ENCODE measurements around the gene C10orf143. TPM values are rescaled to one million over a fixed set of nuclear protein-coding genes. Genes with fewer than 3 reads are reported as not detected.
"Not testable (repeated sequence)": the region's sequence is repeated elsewhere in the genome, so short reads cannot be mapped to it uniquely, and the experiment has no call there.

Gene C10orf143
- total RNA-seq, 1 donor from 2014 or later = 4.4 TPM

- intact Hi-C loops (cut with micrococcal nuclease) = loop anchor here (5.0 kb wide), 1 partner anchor 1081 kb away; no protein-coding TSS in a partner anchor
Measured at GRCh38 chr10:130112821-130113220, 2.2 kb upstream of the C10orf143 start.

DNA sequence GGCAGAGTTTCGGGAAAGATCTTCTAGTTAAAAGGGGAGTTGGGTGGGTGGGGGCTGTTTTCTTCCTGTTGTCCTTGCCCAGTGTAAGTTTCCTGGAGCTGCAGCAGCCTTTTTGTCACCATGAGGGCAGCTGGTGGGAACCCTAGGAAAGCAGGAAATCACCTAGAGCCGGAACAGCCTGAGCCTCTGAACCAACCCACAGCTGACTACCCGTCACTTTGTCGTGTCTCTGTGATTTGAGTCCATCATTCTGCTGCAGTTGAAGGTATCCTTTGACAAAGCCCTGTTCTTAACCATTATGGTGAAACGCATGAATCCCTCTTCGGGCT lies 1.2 kb upstream of the C10orf143 start:
- intact Hi-C loops (cut with micrococcal nuclease) = loop anchor here (1.0 to 5.0 kb wide), 6 partner anchors 15 to 1986 kb away; partner anchors contain the start of genes GLRX3 and MKI67

GRCh38 chr10:130111113-130111851 lies 652 bp upstream of the C10orf143 start:
- intact Hi-C loops (cut with micrococcal nuclease) = loop anchor here (1.0 to 5.0 kb wide), 6 partner anchors 16 to 1985 kb away; partner anchors contain the start of genes GLRX3 and MKI67

GRCh38 chr10:130109796-130110245 lies 809 bp downstream of the C10orf143 start:
- intact Hi-C loops (cut with micrococcal nuclease) = loop anchor here (1.0 to 5.0 kb wide), 8 partner anchors 61 to 1078 kb away; partner anchors contain the start of gene MGMT

GRCh38 chr10:130108934-130109604 lies 1.6 kb downstream of the C10orf143 start:
- intact Hi-C loops (cut with micrococcal nuclease) = loop anchor here (2.0 to 5.0 kb wide), 3 partner anchors 87 to 232 kb away; no protein-coding TSS in a partner anchor

DNA sequence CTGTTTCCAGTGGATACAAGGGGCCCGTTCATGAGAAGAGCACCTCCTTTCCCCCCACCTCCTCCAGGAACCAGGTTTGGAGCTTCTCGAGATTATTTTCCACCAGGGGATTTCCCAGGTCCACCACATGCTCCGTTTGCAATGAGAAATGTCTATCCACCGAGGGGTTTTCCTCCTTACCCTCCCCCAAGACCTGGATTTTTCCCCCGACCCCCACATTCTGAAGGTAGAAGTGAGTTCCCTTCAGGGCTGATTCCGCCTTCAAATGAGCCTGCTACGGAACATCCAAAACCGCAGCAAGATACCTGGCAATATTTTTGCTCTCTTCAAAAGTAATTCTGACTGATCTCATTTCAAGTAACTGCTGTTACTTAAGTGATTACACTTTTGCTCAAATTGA lies 2.5 kb downstream of the C10orf143 start:
- intact Hi-C loops (cut with micrococcal nuclease) = loop anchor here (2.0 to 5.0 kb wide), 3 partner anchors 86 to 231 kb away; no protein-coding TSS in a partner anchor

GRCh38 chr10:130105724-130106123 lies 4.9 kb downstream of the C10orf143 start:
- intact Hi-C loops (cut with micrococcal nuclease) = loop anchor here (5.0 kb wide), 2 partner anchors 83 to 228 kb away; no protein-coding TSS in a partner anchor

- intact Hi-C loops (cut with micrococcal nuclease) = no loop called here
Measured at GRCh38 chr10:130099344-130099743, 11.3 kb downstream of the C10orf143 start.

DNA sequence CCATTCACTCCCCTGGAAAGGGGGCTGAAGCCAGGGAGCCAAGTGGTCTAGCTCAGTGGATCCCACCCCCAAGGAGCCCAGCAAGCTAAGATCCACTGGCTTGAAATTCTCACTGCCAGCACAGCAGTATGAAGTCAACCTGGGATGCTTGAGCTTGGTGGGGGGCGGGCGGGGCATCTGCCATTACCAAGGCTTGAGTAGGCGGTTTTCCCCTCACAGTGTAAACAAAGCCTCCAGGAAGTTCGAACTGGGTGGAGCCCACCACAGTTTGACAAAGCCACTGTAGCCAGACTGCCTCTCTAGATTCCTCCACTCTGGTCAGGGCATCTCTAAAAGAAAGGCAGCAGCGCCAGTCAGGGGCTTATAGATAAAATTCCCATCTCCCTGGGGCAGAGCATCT lies 20.1 kb downstream of the C10orf143 start:
- intact Hi-C loops (cut with micrococcal nuclease) = not testable (repeated sequence)

DNA sequence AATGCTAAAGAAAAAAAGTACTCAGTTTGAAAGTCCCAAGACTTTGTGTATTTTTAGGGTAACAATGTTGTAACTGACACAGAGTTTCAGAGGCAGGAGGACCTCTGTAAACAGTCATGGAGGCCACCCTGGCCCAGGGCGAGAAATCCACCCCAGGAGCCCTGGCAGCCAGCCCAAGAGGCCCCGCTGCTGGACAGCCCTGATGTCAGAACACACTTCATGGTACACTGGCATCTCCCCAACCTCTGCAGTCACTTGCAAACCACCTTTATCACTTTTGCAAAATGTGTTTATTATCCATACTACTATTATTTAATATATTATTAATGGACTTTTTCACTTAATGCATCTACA lies 30.2 kb downstream of the C10orf143 start:
- intact Hi-C loops (cut with micrococcal nuclease) = no loop called here

DNA sequence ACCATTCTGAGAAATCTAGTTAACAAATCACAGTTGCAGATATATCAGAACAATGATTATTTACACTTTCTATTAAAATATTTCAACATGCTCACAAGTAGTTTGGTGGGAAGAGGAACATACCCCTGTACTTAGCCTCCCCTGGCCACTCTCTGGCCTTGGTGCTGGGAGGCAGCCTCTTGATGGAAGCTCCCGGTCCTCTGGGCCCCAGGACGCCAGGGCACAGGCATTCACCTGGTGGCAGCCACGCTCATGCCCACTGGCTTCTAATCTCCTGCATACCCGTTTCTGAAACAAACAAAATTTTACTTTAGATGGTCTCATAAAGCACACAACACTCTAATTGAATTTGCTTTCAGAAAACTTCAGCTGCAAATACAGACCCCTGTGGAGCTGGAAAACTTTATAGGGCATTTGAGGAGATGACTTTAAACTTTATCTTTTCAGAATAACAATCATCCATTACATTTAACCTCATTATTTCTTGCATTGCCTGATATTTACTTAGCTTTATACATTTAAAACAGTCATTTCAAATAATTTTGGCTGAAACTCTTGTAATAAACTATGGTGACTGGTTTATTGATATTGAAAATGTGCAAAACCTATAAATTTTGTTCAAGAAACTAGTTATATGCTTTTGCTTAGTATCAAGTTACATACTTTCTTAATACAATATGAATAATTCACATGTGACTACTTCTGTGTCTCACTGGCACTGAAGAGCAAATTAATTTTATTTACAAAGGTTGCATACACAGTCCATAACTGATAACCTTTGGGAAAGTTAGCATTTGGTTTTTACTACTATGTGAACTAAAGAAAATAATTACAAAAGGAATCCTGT lies 30.8 kb downstream of the C10orf143 start:
- intact Hi-C loops (cut with micrococcal nuclease) = no loop called here

- intact Hi-C loops (cut with micrococcal nuclease) = no loop called here
Measured at GRCh38 chr10:130078120-130078519, 32.5 kb downstream of the C10orf143 start.

GRCh38 chr10:130076681-130077080 lies 33.9 kb downstream of the C10orf143 start:
- intact Hi-C loops (cut with micrococcal nuclease) = no loop called here

DNA sequence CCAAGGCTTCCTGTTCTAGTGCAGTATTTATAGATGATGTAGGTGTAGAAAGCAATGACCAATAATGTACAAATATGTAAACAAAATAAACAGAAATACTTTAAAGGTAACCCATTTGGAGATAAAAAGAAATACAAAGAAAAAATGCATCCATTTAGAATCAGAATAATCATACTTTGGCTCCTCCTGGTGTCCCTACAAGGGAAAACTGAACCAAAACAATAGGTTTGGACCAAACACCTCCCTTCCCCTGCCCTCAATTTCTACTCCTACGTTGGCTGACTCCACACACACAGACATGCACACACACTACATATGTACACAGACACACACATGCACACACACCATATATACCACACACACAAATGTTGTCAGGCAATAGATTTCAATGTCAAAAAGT lies 36.0 kb downstream of the C10orf143 start:
- intact Hi-C loops (cut with micrococcal nuclease) = no loop called here

DNA sequence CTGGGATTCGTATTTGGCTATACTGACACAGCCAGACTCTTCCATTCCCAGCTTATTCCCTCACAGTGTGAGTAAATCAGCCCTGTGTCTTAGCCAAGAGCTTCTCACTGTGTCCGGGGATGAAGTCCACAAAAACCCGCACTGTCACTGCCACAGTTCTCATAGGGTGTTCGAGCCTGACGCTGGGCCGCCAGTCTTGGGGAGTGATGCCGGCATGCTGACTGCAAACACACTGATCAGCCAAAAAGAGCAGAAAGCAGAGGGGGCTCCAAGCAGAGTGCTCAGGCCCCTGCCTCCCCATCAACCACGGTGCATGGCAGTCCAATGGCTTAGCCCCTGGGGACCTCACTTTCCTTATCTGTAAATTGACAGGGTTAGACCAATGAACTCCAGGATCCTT lies 36.7 kb downstream of the C10orf143 start:
- intact Hi-C loops (cut with micrococcal nuclease) = no loop called here

DNA sequence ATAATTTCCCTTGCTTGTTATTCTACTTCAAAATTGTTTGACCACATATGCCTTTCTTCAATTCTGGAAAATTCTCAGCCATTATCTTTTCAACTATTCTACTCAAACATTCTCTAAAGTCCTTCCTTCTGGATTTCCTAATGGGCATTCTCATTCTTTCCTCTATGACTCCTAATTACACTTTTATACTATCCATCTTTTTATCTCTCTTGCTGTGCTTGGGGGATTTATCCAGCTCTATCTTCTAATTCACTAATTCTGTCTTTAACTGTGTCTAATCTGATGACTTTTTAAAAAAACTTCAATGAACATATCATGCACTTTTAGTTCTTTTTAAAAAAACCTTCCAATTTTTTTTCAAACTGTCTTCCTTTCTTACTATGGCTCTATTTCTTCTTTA lies 38.4 kb downstream of the C10orf143 start:
- intact Hi-C loops (cut with micrococcal nuclease) = no loop called here

- intact Hi-C loops (cut with micrococcal nuclease) = no loop called here
Measured at GRCh38 chr10:130067893-130068292, 42.7 kb downstream of the C10orf143 start.

DNA sequence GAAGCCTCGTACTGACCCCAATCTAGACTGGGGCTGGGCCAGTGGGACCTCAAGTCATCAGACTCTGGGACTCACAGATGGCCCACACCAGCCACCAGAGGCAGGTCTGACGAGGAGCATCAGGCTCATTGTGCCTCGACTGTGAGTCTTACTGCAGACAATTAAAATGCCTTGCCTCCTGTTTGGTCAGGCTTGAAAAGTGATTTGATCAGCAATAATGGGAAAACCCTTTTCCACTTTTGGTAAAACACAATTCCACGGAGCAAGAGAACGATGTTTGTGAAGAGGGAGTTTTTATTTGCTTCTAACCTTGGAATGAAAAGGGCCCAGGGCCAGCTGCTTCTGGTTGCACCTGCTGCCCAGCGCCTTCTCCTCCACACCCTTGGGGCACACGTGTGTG lies 43.9 kb downstream of the C10orf143 start:
- intact Hi-C loops (cut with micrococcal nuclease) = no loop called here

DNA sequence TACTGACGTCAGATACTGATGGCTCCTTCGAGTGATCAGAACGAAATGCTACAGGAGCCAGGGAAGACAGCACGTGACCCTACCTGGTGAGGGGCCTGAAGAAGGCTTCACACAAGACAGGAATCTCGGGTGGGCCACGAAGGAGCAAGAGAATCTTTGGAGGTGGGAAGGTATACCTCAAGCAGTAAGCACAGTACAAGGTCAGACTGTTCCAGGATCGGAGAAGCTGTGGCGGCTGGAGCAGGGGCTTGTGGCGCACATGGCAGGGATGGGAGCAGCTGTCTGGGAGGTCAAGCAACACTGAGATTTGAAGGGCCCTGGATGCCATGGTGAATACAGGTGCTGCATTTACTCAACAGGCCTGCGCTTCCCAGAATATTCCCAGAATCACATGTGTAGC lies 45.4 kb downstream of the C10orf143 start:
- intact Hi-C loops (cut with micrococcal nuclease) = no loop called here

GRCh38 chr10:130064783-130065182 lies 45.8 kb downstream of the C10orf143 start:
- intact Hi-C loops (cut with micrococcal nuclease) = no loop called here

- intact Hi-C loops (cut with micrococcal nuclease) = no loop called here
Measured at GRCh38 chr10:130062976-130063375, 47.7 kb downstream of the C10orf143 start.
